Measurements from ENCODE around the gene CCDC54.
"Not testable (repeated sequence)": the region's sequence is repeated elsewhere in the genome, so short reads cannot be mapped to it uniquely, and the experiment has no call there.

The CCDC54 gene

DNA sequence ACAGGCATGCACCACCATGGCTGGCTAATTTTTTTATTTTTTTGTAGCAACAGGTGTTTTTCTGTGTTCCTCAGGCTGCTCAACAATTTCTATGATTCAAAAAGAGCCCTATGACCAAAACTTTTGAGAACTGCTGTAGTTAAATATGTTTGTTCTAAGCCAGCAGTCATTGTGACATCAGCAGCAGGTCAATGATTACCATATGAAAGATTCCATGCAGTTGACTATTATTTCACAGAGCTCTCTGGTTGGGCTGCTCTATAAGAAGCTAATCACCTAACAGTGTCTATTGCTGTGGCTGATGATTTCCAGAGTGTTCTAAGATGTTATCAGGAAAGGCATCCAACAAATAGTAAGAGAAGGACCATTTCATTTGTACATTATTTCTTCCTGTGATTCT is at the start of gene CCDC54:
CCDC54 (plus strand) TSS at position 289 of the 400 bp plus-strand sequence. CDS start 149 bp downstream, outside the sequence.
- DNase-seq = no peak

DNA sequence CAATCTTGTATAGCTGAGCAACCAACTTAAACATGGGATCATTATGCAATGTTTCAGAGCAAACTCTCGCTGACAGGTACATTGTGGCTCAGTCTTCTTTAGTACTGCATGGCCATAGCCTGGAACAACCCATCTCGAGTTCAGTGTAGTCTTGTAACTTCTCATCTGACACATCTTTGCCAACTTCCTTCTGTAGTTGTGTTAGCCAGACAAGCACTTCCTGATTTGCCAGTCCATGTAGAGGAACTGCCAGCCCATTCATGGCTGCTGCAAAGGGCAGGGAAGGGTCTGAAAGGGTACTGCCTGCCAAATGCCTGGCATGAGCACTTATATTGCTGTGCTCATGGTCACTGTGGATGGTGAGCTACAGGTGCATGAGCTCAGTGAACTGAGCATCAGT is 49.2 kb upstream of the CCDC54 start:
- no peak for DNase-seq

DNA sequence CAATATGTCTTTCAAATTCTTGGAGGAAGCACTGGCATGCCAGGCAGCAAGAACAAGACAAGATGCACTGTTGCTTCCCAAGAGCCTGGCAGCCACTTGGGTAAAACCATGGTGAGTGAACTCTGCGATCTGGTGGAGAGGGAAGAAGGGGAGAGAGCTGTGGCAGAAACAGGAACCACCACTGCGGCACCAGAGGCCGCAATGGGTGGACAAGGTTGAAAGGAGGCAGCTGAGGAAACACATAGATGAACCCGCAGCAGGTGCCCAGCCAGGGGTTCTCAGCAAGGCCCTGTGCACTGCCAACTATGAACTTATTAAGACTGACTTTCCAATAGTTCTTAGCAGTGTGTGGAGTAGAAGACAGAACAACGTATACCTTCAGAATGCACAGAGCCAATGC is 48.2 kb upstream of the CCDC54 start:
- no peak for DNase-seq

DNA sequence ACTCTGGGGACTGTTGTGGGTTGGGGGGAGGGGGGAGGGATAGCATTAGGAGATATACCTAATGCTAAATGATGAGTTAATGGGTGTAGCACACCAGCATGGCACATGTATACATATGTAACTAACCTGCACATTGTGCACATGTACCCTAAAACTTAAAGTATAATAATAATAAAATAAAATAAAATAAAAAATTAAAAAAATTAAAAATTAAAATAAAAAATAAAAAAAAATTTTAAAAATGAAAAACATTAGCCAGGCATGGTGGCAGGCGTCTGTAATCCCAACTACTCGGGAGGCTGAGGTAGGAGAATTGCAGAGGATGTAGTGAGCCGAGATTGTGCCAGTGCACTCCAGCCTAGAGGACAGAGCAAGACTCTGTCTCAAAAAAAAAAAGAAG is 37.5 kb upstream of the CCDC54 start:
- DNase-seq = not testable (repeated sequence)

DNA sequence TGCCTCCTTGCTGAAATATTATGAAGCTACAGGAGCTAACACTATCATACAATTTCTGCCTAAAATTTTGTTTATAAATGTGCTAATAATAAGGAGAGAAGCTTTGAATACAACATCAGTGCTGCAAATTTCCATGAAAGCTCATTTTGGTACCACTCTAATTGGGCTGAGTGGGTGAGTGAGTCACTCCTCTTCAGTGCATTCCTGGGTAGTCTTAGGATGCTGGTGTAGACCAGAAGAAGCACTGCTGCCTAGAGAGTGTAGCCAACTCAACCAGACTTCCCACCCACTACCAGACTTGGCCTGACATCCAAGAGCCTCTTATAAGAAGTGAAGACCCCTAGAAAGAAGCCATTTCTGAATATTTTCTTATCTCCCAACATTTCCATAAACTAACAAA is 32.5 kb upstream of the CCDC54 start:
- no peak for DNase-seq

DNA sequence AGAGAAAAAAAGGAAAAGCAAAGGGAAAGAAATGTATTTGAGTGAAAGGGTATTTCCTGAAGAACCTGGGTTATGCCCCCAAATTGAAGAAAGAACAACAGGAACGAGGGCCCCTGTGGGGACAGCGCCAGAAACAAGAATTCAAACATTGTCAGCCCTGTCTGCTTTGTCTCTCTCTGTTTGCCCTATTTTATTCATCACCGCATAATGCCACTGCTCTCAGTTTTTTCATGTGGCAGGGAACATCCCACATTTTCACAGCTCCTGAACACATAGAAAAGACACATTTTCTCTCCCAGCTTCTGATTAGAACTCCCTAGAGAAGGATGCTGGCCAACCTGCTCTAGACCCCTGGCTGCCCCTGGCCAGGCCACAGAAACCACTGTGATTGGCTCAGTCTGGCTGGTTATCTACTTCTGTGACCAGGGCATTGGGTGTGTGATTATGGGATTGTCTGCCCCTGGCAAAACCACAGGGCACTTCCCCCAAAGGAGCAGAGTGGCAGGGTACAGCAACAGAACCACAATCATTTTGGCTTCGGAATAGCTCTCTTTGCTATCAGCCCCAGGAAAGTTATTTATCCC is 31.3 kb upstream of the CCDC54 start:
- DNase-seq = no peak

DNA sequence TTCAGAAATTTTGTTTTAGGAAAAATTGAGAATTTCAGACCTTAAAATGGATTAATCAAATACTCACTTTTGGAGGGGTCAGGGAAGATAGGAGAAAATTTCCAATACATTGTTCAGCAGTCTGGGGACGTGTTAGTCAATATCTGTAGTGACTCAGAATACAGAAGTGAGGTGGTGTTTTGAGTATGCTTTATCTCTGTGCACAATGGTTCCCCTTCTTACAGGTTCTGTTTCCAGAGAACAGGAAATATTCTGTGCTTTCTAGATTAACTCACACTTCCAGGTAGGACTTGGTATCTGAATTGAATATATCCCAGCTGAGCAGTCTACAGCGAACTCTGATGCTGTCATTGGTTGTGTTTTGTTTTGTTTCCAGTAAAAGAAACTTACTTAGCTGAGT is 30.7 kb upstream of the CCDC54 start:
- no peak for DNase-seq

DNA sequence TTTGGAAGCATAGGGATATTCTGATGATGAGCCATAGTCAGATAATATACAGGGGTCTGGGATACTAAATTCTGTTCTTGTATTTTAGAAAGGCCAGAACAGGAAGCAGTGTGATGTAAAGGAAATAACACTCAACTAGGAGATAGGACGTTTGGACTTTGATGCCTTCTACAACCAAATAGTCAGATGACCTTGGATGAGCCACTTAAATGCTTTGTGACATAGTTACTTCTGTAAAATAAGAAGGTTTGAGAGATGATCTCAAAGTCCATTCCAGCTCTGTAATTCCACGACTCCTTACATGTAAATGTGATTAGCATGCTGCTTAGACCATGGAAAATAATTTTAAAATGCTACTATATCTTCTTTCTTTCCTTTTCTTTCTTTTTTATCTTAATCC is 29.5 kb upstream of the CCDC54 start:
- DNase-seq = no peak

DNA sequence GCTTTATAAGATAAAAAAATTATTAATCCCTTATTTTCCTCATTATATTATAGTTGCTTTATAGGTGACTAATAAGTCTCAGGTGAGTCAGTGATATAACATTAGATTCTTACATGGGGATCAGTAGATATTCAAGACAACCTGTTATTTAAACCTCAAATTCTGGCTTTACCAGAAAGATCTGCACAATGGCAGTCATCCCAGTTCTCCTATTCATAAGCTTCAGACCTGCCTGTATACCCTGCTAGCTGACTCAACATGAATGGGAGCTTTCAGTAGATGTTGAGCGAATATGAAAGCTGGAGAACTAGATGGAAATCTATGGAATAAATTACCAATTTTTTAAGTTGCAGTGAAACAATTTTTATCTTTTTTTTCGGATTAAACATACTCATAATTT is 20.5 kb upstream of the CCDC54 start:
- DNase-seq = no peak

DNA sequence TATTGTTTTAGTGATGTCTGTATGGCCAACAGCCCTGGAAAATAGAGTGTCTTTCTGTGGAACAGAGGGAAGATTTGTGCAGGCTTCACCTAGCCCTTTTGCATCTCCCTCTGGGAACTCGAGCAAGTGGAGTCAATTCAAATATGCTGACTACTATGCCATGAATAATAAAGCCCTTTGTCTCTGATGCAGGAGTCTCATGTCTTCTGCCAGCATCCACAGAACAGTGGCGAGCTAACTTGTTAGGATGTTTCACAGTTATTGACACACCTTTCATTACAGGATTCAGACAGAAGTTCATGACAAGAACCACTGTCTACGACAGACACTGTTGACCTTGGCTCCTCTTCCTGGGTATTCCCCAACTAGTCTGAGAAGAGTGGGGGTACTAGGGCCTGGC is 15.6 kb upstream of the CCDC54 start:
- no peak for DNase-seq

DNA sequence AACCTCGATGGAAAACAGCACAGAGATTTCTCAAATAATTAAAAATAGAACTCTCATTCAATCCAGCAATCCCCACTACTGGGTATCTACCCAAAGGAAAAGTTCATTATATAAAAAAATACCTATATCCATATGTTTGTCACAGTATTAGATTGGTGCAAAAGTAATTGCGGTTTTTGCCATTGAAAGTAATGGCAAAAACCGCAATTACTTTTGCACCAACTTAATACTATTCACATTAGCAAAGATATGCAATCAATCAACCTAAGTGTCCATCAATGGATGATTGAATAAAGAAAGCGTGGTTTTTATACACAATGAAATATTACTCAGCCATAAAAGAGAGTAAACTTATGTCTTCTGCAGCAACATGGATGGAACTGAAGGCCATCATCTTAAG is 12.2 kb upstream of the CCDC54 start:
- no peak for DNase-seq

DNA sequence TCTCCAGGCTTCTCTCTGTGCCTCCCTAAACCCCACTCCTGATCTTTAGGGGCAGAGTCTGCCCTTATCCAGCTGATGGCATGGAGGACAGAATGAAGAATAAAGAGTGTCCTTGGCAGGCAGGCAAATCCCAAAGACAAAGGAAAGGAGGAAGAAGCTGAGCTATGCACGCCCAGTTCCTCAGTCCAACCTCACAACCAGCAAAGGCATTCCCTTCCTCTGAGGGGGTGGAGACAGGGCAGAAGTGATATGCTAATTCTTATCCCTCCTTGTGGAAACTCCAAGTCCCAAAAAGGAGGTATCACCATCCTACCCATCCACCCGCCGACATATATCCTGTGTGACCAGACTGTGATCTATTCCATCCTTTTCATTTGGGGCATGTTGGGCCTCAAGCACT is 10.5 kb upstream of the CCDC54 start:
- DNase-seq = no peak

DNA sequence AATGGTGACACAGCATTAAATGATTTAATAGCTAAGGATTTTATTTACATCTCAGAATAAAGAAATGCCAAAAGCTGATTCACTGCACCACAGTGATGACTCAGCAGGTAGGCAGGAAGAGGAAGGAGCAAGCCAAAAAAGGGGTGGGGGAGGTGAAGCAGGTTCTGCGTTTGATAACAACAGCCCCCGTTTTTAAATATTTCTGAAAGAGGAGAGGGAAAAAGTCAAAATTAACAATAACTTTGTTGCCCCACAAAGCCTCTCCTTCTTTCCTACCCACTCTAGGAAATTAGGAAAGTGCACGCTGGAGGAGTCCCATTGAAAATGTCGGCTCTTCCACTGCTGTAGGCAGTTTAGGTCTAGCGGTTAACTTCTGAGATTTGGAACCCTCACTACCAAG is 9.9 kb upstream of the CCDC54 start:
- DNase-seq = no peak

DNA sequence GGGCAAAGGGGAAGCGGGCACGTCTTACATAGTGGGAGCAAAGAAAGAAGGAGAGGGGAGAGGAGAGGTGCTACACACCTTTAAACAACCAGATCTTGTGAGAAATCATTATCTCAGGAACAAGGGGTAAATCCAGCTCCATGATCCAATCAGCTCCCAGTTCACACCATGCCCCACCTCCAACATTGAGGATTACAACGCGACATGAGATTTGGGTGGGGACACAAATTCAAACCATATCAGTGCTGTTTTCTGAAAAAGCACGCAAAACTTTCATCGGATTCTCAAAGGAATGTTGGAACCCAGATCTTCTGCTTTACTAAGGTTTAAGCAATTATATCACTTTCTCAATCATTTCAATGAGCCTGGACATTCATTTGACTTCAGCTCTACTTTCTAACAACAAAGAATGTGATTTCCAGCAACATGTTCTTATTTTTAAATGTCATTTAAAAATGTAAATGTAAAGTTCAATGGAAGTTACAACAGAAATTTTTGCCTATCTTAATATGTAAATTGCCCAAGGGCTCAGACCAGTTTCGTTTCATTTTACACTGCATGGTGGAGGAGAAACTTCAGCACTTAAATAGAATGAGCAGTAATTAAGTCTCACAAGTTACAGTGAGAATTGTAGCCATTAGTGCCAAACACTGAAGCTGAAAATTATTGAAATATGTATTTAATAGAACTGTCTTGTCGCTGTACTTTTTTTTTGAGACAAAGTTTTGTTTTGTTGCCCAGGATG is 8.4 kb upstream of the CCDC54 start:
- DNase-seq = no peak

DNA sequence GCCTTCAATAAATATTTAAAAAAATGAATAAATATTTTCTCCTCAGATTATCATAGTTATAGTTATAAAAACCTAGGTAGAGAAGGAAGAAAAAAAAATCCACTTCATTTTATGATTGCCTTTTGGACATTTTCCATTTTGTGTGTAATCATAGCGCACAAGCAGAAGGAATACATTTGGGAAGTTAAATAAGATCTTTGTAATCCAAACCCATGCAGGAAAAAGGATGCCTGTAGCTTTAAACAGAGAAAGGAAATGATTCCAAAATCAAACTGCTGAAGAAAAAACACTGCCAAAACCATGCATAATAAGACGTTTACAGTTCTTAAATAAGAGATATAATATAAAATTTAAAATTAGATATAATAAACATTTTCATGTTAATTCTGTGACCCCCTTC is 7.4 kb upstream of the CCDC54 start:
- no peak for DNase-seq

DNA sequence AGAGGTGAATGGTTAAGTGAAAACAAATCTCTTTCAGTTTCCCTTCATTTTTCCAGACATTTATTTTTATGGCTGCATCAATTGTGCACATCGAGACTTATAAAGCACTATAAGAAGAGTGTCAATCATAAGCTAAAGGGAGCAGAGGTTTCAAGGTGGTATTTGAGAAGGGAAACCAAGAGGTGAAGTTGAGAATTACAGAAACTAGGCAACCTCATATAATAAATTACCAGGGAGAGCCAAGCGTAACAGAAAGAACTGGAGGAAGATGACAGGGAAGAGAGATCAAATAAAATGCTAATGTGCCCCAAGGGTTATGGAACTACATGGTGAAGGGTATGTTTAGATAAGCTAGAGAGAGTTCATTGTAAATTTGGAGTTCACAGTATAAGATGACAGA is 6.3 kb upstream of the CCDC54 start:
- no peak for DNase-seq

DNA sequence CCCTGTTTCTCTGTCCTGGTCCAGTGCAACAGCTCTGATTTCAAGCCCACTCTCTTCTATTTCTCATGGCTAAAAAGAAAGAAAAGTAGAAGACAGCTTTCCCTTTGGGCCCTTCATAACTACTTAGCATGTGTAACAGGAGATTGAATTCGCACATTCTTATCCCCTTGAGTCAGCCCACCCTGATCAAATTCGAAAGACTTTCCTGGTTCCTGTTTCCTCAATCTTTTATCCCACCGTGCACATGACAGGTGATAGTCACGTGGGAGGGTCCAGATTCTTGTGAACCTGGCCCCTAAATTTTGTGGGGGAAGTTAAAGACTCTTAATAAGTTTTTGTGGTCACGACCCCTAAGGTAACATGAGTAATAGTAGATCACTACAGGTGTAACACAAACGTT is 4.7 kb upstream of the CCDC54 start:
- DNase-seq = no peak

DNA sequence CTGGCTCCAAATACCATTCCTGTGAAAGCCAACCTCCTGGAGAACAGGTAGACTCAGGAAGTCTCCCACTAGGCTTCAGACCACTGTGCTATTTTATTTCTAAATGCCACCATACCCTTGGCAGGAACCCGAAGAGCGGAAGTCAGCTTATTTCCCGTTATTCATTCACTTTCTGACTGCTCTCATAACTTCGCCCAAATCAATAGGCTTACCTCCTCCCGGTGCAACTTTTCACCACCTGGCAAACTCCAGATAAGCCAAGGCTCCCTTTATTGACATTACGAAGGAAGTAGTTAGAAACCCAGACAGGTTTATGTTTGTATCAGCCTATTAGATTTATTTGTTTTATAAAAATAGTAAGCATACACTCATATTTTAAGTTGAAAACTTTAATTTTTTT is 3.3 kb upstream of the CCDC54 start:
- no peak for DNase-seq

DNA sequence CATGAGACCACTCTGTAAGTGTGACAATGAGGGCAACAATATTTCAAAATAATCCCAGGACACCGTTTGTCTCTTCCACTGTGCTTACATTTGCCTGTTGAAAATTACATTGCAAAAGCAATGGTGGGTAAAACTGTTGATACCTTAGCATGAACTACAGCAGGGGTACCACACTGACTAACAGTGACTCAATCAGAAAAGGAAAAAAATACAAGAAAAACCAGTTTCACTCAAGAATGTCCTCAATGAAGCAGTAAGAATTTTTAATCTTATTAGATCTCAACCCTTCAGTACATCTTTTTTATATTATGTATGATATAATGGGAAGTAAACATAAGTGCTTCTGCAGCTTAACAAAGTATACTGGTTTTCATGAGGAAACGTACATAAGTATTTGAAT is 1.6 kb upstream of the CCDC54 start:
- no peak for DNase-seq

DNA sequence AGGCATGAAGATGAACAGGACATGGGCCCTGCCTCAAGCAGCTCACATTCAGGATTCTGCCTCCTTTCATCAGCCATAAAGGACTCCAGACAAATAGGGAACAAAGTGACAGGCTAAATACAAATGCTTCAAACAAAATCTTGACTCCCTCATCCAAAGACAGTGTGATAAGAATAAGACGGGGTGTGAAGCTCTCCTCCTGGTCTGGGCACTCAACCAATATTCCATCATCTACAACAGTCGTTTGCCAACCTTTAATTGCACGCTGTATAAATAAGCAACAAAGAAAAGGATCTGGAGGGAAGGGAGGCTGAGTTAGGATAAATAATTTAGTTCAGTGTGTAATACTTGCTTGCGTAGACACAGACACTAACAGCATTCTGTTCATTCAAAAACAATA is 5.4 kb downstream of the CCDC54 start:
- DNase-seq = no peak

DNA sequence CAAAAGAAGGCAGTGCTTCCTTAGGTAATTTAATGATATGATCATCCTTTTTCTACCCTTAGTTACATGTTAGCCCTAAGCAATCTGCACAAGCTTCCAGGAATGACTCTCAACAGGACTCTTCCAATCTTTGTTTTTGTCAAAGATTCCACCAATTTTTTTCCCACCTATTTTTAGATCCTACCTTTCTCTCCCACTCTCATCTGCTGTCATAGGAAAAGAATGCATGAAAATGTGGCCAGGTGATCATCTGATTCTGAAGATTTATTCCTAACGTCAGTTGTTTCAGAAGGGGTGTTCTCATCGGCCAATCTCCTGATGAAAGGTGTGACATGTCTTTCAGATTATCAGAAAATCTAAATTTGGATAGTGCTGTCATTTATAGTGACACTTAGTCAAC is 7.2 kb downstream of the CCDC54 start:
- no peak for DNase-seq

DNA sequence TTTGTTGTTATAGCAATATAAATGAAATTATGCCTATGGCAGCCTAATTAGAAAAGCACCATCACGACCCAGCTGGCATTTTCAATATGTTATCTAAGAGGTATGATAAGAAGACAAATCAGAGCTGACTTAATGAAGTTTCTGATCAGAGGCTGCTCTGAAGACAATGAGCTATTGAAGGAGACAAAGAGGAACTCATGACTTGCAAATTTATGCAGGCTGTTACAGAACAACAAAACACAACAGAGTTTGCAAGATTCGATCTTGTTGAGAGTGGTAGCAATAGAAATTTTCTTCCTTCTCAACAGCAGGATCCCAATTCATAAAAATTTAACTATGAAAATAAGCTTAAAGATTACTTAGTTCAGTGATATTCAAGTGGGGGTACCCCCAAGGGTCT is 7.7 kb downstream of the CCDC54 start:
- DNase-seq = no peak

DNA sequence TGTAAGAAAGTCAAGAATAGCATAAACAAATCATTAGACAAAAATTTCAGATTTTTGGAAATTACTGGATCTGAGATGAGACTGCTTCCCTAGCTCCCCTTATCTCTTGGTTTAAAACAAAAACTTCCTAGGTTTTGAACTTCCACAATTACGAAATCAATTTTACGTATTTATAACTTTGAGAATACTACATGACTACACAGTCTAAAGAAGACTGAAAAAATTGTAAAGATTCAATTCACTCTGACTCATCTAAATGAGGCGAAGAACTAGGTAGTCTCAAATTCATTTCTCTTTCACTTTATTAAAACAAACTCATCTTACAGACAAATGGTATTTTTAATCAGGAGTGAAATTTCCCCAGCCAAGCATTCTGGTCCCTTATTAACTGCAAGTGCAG is 10.3 kb downstream of the CCDC54 start:
- DNase-seq = no peak

DNA sequence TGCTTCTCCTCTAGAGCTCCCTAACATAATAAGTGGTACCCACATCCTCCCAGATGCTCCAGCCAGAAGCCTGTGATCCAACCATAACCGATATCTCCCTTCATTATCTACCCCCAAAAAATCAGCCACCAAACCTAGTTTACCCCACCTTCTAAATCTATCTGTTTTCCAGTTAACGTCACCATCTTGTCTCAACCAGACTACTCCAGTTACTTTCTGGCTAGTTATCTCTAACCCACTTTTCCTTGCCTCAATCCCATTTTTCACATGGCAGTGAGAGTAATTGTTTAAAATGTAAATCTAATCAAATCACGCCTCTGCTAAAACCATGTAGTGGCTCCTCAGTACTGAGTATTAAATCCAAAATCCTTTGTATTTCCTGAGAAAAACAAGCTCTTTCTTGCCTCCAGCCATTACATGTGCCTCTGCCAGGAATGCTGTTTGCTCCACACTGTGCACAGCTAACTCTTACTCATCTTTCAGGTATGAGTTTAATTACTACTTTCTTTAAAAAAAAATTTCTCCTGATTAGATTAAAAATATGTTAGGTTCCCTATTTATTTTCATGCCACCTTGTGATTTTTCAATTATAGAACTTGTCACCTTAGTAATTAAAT is 15.4 kb downstream of the CCDC54 start:
- no peak for DNase-seq

DNA sequence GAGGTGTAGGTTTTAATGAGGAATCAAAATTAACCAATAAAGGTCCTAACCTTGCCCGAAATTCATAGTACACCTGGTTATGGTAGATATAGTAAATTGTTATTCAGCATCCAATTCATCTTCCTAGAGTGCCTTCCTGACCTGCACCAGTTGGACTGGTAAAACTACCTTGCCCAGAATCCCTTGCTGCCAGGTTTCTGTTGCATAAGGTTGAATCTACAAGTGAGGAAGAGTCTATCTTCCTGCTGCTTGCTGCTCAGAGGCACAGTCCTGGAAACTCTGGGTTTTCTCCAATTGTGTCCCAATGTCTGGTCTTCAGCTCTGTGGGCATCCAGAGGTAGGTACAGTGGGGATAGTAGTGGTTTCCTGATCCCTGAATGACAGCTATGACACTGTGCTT is 17.3 kb downstream of the CCDC54 start:
- no peak for DNase-seq
